Bone marrow (tissue), 2 donors: ENCODE results near the gene ZC3H14.
A peak's percentile ranks its signal among the peaks of the same experiment; 100 is the strongest.
"Not testable (repeated sequence)": the region's sequence is repeated elsewhere in the genome, so short reads cannot be mapped to it uniquely, and the experiment has no call there.

Experiments used
- DNase-seq, 2 donors: peaks; one replicate each; lab custom pipeline; 2025; lab: John Stamatoyannopoulos, UW

ZC3H14 gene, protein sequence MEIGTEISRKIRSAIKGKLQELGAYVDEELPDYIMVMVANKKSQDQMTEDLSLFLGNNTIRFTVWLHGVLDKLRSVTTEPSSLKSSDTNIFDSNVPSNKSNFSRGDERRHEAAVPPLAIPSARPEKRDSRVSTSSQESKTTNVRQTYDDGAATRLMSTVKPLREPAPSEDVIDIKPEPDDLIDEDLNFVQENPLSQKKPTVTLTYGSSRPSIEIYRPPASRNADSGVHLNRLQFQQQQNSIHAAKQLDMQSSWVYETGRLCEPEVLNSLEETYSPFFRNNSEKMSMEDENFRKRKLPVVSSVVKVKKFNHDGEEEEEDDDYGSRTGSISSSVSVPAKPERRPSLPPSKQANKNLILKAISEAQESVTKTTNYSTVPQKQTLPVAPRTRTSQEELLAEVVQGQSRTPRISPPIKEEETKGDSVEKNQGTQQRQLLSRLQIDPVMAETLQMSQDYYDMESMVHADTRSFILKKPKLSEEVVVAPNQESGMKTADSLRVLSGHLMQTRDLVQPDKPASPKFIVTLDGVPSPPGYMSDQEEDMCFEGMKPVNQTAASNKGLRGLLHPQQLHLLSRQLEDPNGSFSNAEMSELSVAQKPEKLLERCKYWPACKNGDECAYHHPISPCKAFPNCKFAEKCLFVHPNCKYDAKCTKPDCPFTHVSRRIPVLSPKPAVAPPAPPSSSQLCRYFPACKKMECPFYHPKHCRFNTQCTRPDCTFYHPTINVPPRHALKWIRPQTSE

DNA sequence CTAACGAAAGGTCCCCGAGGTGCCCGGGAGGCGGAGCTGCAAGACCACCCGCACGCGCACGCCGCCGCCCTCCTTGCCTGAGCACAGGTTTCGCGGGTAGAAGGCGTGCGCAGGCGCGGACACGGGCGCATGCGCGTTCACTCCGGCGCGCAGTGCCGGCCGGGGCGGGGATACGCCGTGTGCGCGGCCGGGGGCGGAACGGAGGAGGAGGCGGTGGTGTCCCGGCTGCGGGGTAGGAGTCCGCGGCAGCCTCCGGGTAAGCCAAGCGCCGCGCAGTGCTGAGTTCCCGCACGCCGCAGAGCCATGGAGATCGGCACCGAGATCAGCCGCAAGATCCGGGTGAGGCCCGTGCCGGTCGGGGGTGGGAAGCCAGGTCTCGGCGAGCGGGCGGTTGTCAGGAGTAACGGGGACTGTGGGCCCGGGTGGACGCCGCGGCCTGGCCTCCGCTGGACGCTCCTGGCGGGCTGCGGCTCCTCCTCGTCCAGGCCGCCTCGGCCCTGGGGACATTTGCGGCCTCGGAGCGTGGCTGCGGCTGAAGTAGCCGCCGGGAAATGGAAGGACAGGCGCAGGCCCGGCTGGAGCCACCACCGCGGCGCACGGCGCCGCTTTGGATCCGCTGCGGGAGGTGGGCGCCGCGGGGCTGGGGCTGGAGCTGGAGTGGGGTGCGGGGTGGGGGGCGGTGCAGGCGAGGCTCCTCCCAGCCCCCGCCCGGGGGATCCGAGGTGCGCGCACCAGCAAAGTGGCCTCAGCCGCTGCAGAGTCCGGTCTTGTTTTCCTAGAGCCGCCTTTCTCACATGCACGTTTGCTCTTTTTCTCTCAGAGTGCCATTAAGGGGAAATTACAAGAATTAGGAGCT, at the start of gene ZC3H14:
Gene ZC3H14, plus strand, starts transcription at position 207 of the 856 bp plus-strand sequence. Its CDS starts 97 bp downstream, at position 304.
- DNase-seq = peak; percentile 54 to 73

GRCh38 chr14:88515499-88516221, 47.2 kb upstream of the ZC3H14 start:
- DNase-seq = no peak

DNA sequence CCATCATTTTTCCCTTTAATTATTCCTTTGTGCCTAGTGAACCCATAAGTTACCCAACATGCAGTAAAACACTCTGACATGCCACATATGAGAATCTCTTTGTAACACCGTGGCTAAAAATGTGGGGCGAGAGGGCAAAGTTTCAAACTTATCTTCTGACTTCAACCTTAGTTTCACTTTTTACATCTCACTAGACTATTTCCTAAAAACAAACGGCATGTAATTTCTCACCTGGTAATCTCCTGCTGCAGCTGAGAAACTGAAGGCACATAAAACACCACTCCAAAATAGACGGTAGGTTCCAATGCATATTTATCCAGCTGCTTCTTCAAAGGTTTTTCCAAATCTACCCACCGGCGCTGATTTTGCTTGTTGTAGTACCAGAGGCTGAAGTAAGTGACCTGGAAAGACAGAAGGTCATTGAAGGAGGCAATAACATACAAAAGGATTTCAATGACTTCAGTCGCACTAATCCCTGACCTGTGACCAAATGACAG, 45.9 kb upstream of the ZC3H14 start:
- DNase-seq = no peak

GRCh38 chr14:88518592-88519512, 44.0 kb upstream of the ZC3H14 start:
- DNase-seq = no peak

DNA sequence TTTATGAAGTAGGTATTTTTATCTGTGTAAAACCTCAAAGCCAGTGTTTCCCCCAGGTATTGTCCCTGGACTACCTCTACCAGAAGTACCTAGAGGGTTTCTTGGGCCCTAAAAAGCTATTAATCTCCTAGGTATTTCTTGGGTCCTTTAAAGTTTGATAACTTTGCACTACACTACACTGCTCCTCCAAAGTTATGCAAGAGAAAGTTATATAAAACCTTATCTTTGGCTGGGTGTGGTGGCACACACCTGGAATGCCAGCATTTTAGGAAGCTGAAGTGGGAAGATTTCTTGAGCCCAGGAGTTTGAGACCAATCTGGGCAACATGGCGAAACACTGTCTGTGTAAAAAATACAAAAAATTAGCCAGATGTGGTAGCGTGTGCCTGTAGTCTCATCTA, 42.9 kb upstream of the ZC3H14 start:
- DNase-seq = no peak

GRCh38 chr14:88521818-88522217, 41.0 kb upstream of the ZC3H14 start:
- DNase-seq = no peak

- DNase-seq = no peak
These were observed 40.4 kb upstream of the ZC3H14 start for GRCh38 chr14:88522393-88522792.

- DNase-seq = not testable (repeated sequence)
These were observed 32.9 kb upstream of the ZC3H14 start for GRCh38 chr14:88529889-88530288.

- DNase-seq = no peak
These were observed 29.7 kb upstream of the ZC3H14 start for GRCh38 chr14:88533064-88533602.

DNA sequence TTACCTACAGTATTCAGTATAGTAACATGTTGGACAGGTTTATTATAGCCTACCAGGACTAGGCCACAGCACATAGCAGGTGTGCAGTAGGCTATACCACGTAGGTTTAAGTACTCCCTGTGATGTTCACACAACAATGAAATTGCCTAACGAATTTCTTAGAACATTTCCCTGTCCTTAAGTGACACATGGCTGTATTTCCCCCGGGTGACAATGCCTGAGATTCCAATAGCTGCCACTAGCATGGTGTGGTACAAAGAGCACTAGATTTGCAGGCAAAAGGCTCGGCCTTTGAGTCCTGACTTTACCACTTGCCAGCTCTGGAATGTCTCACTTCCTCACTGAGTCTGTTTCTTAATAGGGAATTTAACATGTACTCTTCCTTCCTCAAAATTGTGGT, 27.7 kb upstream of the ZC3H14 start:
- no peak for DNase-seq

- DNase-seq = no peak
These were observed 27.0 kb upstream of the ZC3H14 start for GRCh38 chr14:88535813-88536212.

GRCh38 chr14:88541324-88541723, 21.5 kb upstream of the ZC3H14 start:
- no peak for DNase-seq

DNA sequence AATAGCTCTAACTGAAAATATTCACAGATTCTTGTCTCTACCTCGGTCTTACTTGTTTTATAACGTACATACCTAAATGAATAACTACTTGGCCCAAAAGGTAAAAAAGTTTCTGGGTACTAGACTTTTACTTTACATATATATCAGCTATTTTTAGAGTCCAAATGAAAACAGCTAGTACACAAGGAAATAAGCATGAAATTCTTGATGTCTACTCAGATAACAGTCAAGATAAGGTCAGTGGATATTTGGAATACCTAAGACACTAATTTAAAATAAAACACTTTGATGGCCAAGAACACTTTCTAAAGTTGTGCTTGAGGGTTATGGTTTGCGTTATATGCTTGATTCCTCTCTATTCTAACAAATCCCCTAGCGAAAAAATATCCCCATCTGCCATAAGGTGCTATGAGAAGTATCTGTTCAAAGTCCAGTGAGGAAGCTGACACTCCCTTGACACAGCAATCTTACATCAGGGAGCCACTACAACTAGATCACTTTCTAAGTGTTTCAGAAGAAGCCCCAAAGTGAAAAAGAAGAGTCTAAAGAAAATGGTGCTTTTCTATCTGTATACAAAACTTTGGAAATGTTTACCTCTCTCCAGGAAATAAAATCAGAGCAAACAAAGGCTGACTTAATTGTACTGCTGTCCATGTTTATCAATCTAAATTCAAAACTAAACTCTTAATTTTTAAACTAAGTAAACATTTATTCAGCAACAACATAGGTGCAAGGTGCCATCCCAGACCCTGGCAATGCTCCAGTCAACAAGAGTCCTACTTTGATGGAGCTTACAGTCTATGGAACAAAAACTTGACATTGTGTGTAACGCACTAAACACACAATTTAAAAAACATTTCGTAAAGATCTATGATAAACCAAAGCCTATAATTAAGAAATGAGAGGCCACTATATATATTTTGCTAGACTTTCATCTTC, 19.7 kb upstream of the ZC3H14 start:
- no peak for DNase-seq

DNA sequence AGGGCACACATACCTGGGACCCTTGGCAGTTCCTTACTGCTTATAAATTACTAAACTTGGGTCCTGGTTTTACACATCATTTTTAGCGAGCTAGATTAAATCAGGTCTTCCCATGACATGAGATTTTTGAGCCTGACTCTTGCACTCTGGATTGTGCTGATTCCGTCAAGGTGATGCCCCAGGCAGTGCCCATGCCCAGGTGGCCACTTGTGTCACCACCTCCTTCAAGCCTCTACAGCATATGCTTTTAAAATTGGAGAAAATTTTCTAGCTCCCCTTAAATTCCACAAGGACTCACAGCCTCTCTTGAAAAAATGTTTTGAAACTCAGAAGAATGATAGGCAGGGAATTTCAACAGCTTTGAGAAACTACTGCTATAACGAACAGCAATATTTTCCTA, 17.6 kb upstream of the ZC3H14 start:
- DNase-seq = no peak

GRCh38 chr14:88546621-88547385, 16.0 kb upstream of the ZC3H14 start:
- no peak for DNase-seq

DNA sequence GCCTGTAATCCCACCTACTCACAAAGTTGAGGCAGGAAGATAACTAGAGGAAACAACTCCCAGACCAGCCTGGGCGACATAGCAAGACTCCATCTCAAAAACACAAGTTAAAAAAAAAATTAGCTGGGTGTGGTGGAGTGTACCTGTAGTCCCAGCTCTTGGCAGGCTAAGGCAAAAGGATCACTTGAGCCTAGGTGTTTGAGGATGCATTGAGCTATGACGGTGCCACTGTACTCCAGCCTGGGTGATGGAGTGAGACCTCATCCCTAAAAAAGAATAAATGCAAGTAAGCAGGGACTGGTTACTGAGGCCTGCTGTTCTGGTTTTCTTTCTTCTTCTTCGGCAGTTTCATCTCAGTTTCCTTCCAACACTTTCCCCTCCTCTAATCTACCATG, 15.5 kb upstream of the ZC3H14 start:
- no peak for DNase-seq

GRCh38 chr14:88550078-88550477, 12.8 kb upstream of the ZC3H14 start:
- DNase-seq = no peak
